GM21619 (cell line): ENCODE data around the gene SCN8A.
"Not testable (repeated sequence)": the region's sequence is repeated elsewhere in the genome, so short reads cannot be mapped to it uniquely, and the experiment has no call there.

Source experiments
- ATAC-seq: cut with Tn5 transposase; IDR thresholded peaks from one replicate; pipeline ENCODE4 v1.9.1; 2021; ENCODE audit not compliant: unreplicated experiment

SCN8A gene

DNA sequence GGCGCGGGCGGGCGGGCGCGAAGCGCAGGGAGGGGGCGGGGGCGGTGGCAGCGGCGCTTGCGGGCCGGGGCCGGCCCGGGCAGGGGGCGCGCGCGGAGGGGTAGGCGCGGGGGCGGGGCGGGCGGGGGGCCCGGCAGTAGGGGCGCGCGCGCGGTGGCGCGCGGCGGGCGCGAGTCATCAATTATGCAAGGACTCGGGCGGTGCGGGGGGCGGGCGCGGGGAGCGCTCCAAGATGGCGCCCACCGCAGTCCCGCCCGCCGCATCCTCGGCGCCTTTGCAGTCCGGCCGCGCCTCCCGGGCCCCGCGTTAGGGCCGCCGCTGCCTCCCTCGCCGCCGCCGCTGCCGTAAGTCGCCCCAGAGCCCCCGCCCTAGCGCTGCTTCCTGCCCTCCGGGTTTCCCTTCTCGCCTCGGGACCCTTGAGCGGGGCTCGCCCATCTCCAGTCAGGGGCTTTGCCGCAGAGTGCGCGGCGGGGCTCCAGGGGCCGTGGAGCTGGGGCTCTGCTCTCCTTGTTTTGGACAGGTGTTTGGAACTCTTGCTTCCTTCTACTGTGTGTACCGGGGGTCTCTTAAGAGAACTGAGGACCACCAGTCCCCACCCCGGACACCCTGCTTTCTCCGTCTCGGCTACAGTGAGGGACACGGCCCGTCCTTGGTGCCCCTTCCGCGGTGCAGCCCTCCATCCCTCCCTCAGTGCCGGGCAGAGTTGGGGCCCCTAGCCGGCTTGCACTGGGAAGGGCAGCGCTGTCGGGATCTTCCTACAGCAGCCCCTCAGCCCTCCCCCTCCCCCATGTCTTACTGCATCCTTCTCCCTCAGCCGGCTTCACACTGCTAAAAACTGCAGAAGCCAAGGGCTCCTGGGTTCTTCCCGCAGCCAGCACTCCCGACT lies at the start of gene SCN8A:
Gene SCN8A, plus strand, starts transcription at position 218 of the 886 bp plus-strand sequence. CDS start 71,585 bp downstream, outside the sequence.
- no peak for ATAC-seq

- ATAC-seq = no peak
Measured at GRCh38 chr12:51546097-51546496, 44.9 kb upstream of the SCN8A start.

DNA sequence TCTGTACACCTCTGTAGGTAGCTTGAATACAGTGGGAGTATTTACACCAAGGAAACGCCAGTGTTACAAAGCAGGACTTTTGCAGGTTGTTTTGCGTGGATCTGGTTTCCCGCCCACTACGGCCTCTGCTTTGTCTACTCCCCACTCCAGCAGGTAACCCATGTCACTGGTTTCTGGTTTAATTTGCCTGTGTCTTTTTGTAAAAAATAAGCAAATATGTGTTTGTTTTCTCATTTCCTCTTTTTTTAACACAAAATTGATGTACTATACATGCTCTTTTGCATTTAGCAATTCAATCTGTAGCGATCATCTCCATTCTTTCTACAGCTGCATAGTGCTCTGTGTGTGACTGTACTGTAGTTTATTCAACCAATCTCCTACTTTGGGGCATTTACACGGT lies 43.4 kb upstream of the SCN8A start:
- ATAC-seq = no peak

- ATAC-seq = no peak
Measured at GRCh38 chr12:51548241-51548640, 42.8 kb upstream of the SCN8A start.

GRCh38 chr12:51549637-51550036 lies 41.4 kb upstream of the SCN8A start:
- ATAC-seq = no peak

- not testable (repeated sequence) for ATAC-seq
Measured at GRCh38 chr12:51568271-51569032, 22.6 kb upstream of the SCN8A start.

- no peak for ATAC-seq
Measured at GRCh38 chr12:51579321-51579850, 11.6 kb upstream of the SCN8A start.

- no peak for ATAC-seq
Measured at GRCh38 chr12:51589060-51589459, 2.0 kb upstream of the SCN8A start.

GRCh38 chr12:51589557-51590176 lies 1.4 kb upstream of the SCN8A start:
- ATAC-seq = no peak

DNA sequence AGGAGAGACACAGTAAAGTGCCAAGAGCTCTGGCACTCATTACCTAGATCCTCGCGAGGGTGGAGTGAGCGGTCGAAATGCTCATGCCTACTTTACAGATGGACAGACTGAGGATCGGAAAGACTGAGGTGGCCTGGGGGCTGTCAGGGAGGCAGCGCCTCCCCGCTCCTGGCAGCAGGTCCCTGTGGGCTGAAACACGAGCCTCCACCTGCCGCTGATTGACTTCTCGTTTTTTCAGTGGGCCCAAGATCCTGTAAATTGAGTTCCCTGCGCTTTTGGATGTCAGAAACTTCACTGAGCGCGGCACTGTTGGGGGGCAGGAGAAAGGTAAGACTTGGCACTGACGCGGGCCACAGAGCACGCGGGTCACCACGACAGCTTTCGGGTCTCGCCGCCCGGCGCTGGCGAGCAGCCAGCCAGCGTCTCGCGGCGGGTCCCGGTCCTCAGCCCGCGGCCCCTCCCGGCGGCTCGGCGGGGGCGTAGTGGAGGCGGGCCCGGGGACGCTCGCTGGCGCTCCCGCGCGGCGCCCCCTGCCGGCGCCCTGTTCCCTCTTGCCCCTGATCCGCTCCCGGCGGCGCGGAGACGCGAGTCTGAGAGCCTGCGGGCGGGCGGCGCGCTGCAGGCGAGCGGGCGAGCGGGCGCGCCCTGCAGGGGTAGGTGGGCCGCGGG lies 552 bp upstream of the SCN8A start:
- ATAC-seq = peak; percentile 72

GRCh38 chr12:51592034-51592705 lies 1.1 kb downstream of the SCN8A start:
- no peak for ATAC-seq

GRCh38 chr12:51593021-51593420 lies 2.0 kb downstream of the SCN8A start:
- ATAC-seq = no peak

DNA sequence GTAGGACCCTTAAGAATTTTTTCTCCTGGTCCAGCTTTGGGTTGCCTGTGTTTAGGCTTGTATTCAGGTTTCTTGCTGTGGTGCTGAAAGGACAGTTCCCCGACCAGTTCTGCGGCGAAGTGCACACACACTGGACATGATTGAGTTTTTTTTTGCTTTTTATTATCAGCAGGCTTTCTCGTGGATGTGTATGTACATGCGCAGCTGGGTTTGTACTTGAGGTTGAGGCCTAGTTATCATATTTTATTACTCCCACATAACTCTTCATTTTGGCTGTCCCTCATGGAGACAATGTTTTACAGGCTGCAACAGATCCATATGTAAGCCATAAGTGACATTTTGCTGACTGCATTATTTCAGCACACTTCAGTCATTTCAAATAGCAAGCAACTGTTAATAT lies 2.5 kb downstream of the SCN8A start:
- ATAC-seq = no peak

DNA sequence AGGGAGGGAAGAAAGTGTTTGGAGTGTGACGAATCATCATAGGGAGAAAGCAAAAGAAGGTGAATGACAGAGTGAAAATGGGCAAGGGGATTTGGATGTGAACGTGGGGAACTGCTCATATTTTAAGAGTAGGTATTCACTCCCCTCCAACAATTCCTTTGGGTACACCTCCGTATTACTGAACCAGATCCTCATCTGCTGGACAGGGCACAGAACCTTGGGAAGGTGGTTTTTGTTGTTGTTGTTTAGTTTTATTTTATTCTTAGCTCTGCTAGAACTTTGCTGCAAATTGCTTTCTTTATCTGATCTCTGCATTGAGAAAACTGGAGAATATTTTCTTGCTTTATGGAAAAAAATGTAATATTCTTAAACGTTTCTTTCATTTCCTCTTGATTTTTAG lies 7.1 kb downstream of the SCN8A start:
- ATAC-seq = no peak

DNA sequence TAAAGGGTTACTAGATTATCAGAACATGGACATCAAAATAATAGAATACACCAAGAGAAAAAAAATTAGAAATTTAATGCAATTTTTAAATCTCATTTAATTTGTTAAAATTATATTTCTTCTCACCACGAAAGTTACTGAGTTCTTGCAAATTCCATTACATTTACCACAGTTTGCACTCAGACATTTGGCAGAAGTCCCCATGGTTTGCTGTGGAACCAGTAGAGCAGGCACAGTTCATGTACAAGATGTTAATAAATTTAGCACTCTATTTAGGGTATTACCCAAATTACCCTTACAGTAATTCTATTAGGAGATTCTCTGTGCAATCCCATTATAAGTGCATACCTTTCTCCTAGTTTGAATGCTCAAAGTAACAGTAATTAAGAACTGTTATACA lies 9.7 kb downstream of the SCN8A start:
- ATAC-seq = no peak

DNA sequence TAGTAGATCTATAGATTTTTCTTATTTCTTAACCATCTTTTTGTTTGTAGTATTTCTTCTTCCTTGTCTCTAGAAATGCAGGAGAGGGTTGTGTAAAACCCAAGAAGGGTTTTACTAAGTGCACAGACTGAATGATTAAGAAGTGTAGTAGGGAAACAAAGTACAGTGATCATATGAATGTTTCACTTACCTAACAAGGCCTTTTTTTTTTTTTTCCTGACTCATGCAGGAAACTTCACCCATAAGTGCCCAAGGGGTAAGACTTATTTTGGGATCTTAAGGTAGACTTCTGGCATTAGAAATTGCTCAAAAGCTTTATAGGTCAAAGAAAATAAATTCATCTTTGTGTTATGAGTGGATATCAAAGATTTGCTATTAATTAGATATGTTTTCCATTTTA lies 10.2 kb downstream of the SCN8A start:
- ATAC-seq = no peak

DNA sequence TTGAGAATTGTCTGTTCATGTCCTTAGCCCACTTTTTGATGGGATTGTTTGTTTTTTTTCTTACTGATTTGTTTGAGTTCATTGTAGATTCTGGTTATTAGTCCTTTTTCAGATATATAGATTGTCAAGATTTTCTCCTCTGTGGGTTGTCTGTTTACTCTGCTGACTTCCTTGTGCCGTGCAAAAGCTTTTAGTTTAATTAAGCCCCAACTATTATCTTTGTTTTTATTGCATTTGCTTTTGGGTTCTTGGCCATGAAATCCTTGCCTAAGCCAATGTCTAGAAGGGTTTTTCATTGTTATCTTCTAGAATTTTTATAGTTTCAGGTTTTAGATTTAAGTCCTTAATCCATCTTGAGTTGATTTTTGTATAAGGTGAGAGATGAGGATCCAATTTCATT lies 14.9 kb downstream of the SCN8A start:
- ATAC-seq = not testable (repeated sequence)

GRCh38 chr12:51607197-51607596 lies 16.2 kb downstream of the SCN8A start:
- not testable (repeated sequence) for ATAC-seq

- no peak for ATAC-seq
Measured at GRCh38 chr12:51620448-51620847, 29.4 kb downstream of the SCN8A start.
